SH-SY5Y (cell line): ENCODE data around the gene RSPH1.

ENCODE experiments used
- GATA2 ChIP-seq: IDR thresholded peaks from 2 replicates; pipeline ENCODE4 v1.6.1; 2011; ENCODE audit warnings: mild to moderate bottlenecking, low read depth, low read length
- GATA3 ChIP-seq: IDR thresholded peaks from 2 replicates; pipeline ENCODE4 v1.6.1; 2011; ENCODE audit warnings: low read depth, mild to moderate bottlenecking, low read length, moderate library complexity

DNA sequence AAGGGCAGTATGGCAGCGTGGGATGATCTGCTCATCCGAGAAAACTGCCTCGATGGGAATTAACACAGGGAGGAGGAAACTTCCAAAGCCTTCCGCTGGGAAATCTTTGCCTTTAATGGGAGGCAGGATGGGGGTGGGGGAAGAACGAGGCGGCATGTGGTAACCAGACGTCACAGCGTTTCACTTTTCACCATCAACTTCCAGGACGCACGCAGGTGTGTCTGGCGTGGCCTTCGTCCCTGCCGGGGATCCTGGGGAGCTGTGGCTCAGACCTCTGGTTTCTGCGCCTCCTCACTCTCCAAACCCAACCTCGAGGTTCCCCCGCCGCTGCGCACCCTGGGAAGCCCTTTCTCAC, 282 bp downstream of the RSPH1 start:
- no peak for TF ChIP-seq GATA3
- TF ChIP-seq GATA2, result no peak
